Body of pancreas (tissue), 4 donors: Measurements from ENCODE around the gene RC3H1. TPM values are rescaled to one million over a fixed set of nuclear protein-coding genes. Genes with fewer than 3 reads are reported as not detected.
A peak's percentile ranks its signal among the peaks of the same experiment; 100 is the strongest.

Experiments
- ATAC-seq: fragments of 150-250 bp; one replicate; pipeline ENCODE4 v1.9.1; 2016
- DNase-seq, 4 donors: peaks; one replicate each; pipeline ENCODE4 v3.0.0-alpha.2; 2019
- H3K27ac ChIP-seq, 4 donors: fragments of 200-600 bp; sonication (generic); 1 replicate in 3 of 4; 2 replicates in 1 of 4; pipeline versions ENCODE4 v1.5.1 to v1.6.1; 2016 to 2019; ENCODE audit warnings: mild to moderate bottlenecking in 1 of 4, mixed read lengths in 1 of 4, moderate library complexity in 1 of 4
- H3K27me3 ChIP-seq, 2 donors: fragments of 200-600 bp; sonication (generic); one replicate each; pipeline ENCODE4 v1.6.0; 2016; ENCODE audit warnings: mild to moderate bottlenecking in 1 of 2
- H3K36me3 ChIP-seq, 2 donors: fragments of 200-600 bp; sonication (generic); replicated peaks in 1 of 2; 2 replicates each; pipeline ENCODE4 v1.5.1; 2016; ENCODE audit warnings: low read depth in 2 of 2; ENCODE audit not compliant: insufficient read depth in 1 of 2
- H3K4me1 ChIP-seq: fragments of 200-600 bp; sonication (generic); one replicate; pipeline ENCODE4 v1.6.0; 2016
- H3K4me3 ChIP-seq, 2 donors: fragments of 200-600 bp; sonication (generic); 1 replicate in 1 of 2; 2 replicates in 1 of 2; pipeline ENCODE4 v1.5.1; 2016 to 2019
- H3K9me3 ChIP-seq, 3 donors: fragments of 200-600 bp; sonication (generic); 1 replicate in 2 of 3; 2 replicates in 1 of 3; pipeline ENCODE4 v1.5.1; 2016
- CTCF ChIP-seq, 7 experiments: fragments of 450-650 bp in 4 of 7; fragments of 200-600 bp in 3 of 7; sonication (generic) in 3 of 7; IDR thresholded peaks; one replicate each; pipeline ENCODE4 v1.5.1; 2016 to 2019; ENCODE audit warnings: antibody characterized with exemption in 7 of 7
- POLR2A ChIP-seq, 3 donors: fragments of 450-650 bp; IDR thresholded peaks; one replicate each; pipeline ENCODE4 v1.6.1; 2016; ENCODE audit warnings: antibody characterized with exemption in 3 of 3, mild to moderate bottlenecking in 2 of 3
- WGBS, 2 donors: methylation state at CpG; one replicate each; pipeline ENCODE4 v1.1.5; 2017; 5-methylcytosine and 5-hydroxymethylcytosine counted together
- intact Hi-C: fragments of 100-400 bp; cut with DNase I; formaldehyde crosslinking; loops from one replicate; pipeline ENCODE4 v1.15.1; 2023
- total RNA-seq, 2 donors: library from RNA; depleted of rRNA; stranded (reverse); fragments of >200 nt; gene quantifications; one replicate each; pipeline ENCODE4 v1.1.0, GENCODE V29; 2016

Gene RC3H1
- total RNA-seq, 2 donors from 2014 or later, result 14.5 to 17.1 TPM

GRCh38 chr1:174005032-174005431 lies 17.1 kb downstream of the RC3H1 start:
- Histone ChIP-seq H3K36me3 (no peaks in the 10 kb centered on the region), H3K4me1 (peaks cover 18% of the 10 kb centered on the region), H3K27me3 (no peaks in the 10 kb centered on the region), H3K27ac (no peak overlapping the region), H3K4me3 (no peak overlapping the region), H3K9me3 (no peaks in the 10 kb centered on the region)
- intact Hi-C loops, result no loop called here
- TF ChIP-seq CTCF (IDR thresholded peaks at IDR 0.05) (no peak), POLR2A (IDR thresholded peaks at IDR 0.05) (no peak)
- DNase-seq (no peak), ATAC-seq (peak; percentile 18)
- WGBS, 2 donors, result 42 to 52% methylated on average over 2 of the region's 2 CpGs

- intact Hi-C loops, result no loop called here
- no peaks in the 10 kb centered on the region for H3K9me3 ChIP-seq
- WGBS, 2 donors, result 98 to 99% methylated on average over 4 of the region's 4 CpGs
- H3K27ac ChIP-seq, result no peak overlapping the region
- H3K27me3 ChIP-seq, result no peaks in the 10 kb centered on the region
- peaks cover 14% of the 10 kb centered on the region for H3K4me1 ChIP-seq
- ATAC-seq (no peak), DNase-seq (no peak)
- H3K4me3 ChIP-seq, result no peak overlapping the region
- TF ChIP-seq POLR2A (IDR thresholded peaks at IDR 0.05), result no peak
- no peak for TF ChIP-seq CTCF (IDR thresholded peaks at IDR 0.05)
- no peaks in the 10 kb centered on the region for H3K36me3 ChIP-seq
These were observed 18.3 kb downstream of the RC3H1 start for GRCh38 chr1:174003867-174004266.

GRCh38 chr1:174001573-174001972 lies 20.6 kb downstream of the RC3H1 start:
- intact Hi-C loops, result no loop called here
- no peaks in the 10 kb centered on the region for H3K9me3 ChIP-seq
- H3K36me3 ChIP-seq, result no peaks in the 10 kb centered on the region
- H3K4me1 ChIP-seq, result peaks cover 26% of the 10 kb centered on the region
- 75 to 79% methylated on average over 3 of the region's 3 CpGs for WGBS, 2 donors
- H3K27me3 ChIP-seq, result no peaks in the 10 kb centered on the region
- ATAC-seq, result no peak
- no peak overlapping the region for H3K4me3 ChIP-seq
- no peak overlapping the region for H3K27ac ChIP-seq
- no peak for DNase-seq
- TF ChIP-seq CTCF (IDR thresholded peaks at IDR 0.05) (no peak), POLR2A (IDR thresholded peaks at IDR 0.05) (no peak)

- H3K27me3 ChIP-seq, result no peaks in the 10 kb centered on the region
- TF ChIP-seq POLR2A (IDR thresholded peaks at IDR 0.05) (no peak), CTCF (IDR thresholded peaks at IDR 0.05) (no peak)
- 36 to 38% methylated on average over 3 of the region's 3 CpGs for WGBS, 2 donors
- no peaks in the 10 kb centered on the region for H3K36me3 ChIP-seq
- H3K4me1 ChIP-seq, result peaks cover 24% of the 10 kb centered on the region
- intact Hi-C loops, result no loop called here
- no peak overlapping the region for H3K27ac ChIP-seq
- no peak overlapping the region for H3K4me3 ChIP-seq
- ATAC-seq (no peak), DNase-seq (no peak)
- H3K9me3 ChIP-seq, result no peaks in the 10 kb centered on the region
These were observed 21.8 kb downstream of the RC3H1 start for GRCh38 chr1:174000371-174000770.

- no peak for DNase-seq
- Histone ChIP-seq H3K27ac (no peak overlapping the region), H3K9me3 (no peaks in the 10 kb centered on the region), H3K36me3 (no peaks in the 10 kb centered on the region), H3K4me3 (no peak overlapping the region), H3K27me3 (no peaks in the 10 kb centered on the region), H3K4me1 (peaks cover 20% of the 10 kb centered on the region)
- TF ChIP-seq POLR2A (IDR thresholded peaks at IDR 0.05) (no peak), CTCF (IDR thresholded peaks at IDR 0.05) (no peak)
- ATAC-seq, result no peak
- intact Hi-C loops, result no loop called here
- WGBS, 2 donors, result 14 to 16% methylated on average over 1 of the region's 1 CpG
These were observed 24.4 kb downstream of the RC3H1 start for GRCh38 chr1:173997791-173998190.
